Measurements from ENCODE around the gene SLC23A2.
"Not testable (repeated sequence)": the region's sequence is repeated elsewhere in the genome, so short reads cannot be mapped to it uniquely, and the experiment has no call there.

The SLC23A2 gene

GRCh38 chr20:4929686-4930397 is 71.5 kb downstream of the SLC23A2 start:
- DNase-seq = no peak

- DNase-seq = no peak
Observed at GRCh38 chr20:4926531-4927156, 74.7 kb downstream of the SLC23A2 start.

GRCh38 chr20:4925842-4926530 is 75.3 kb downstream of the SLC23A2 start:
- no peak for DNase-seq

GRCh38 chr20:4924446-4924845 is 76.9 kb downstream of the SLC23A2 start:
- DNase-seq = no peak

GRCh38 chr20:4924032-4924431 is 77.3 kb downstream of the SLC23A2 start:
- no peak for DNase-seq

- no peak for DNase-seq
Observed at GRCh38 chr20:4922186-4922585, 79.1 kb downstream of the SLC23A2 start.

GRCh38 chr20:4921271-4921670 is 80.0 kb downstream of the SLC23A2 start:
- not testable (repeated sequence) for DNase-seq

- no peak for DNase-seq
Observed at GRCh38 chr20:4920655-4921054, 80.7 kb downstream of the SLC23A2 start.

GRCh38 chr20:4920131-4920530 is 81.2 kb downstream of the SLC23A2 start:
- DNase-seq = no peak

GRCh38 chr20:4919047-4919704 is 82.1 kb downstream of the SLC23A2 start:
- DNase-seq = no peak

- DNase-seq = no peak
Observed at GRCh38 chr20:4918473-4918872, 82.8 kb downstream of the SLC23A2 start.

GRCh38 chr20:4916971-4917881 is 84.1 kb downstream of the SLC23A2 start:
- no peak for DNase-seq

GRCh38 chr20:4913147-4913546 is 88.2 kb downstream of the SLC23A2 start:
- DNase-seq = no peak

- peak in 1 of 5 donors; percentile 20 for DNase-seq
Observed at GRCh38 chr20:4912380-4913142, 88.7 kb downstream of the SLC23A2 start.

GRCh38 chr20:4910951-4911350 is 90.4 kb downstream of the SLC23A2 start:
- no peak for DNase-seq

- no peak for DNase-seq
Observed at GRCh38 chr20:4905613-4906012, 95.7 kb downstream of the SLC23A2 start.

- DNase-seq = no peak
Observed at GRCh38 chr20:4905195-4905594, 96.1 kb downstream of the SLC23A2 start.

GRCh38 chr20:4904127-4904860 is 97.0 kb downstream of the SLC23A2 start:
- DNase-seq = no peak

GRCh38 chr20:4902788-4903187 is 98.5 kb downstream of the SLC23A2 start:
- no peak for DNase-seq

- DNase-seq = no peak
Observed at GRCh38 chr20:4901031-4901818, 100.1 kb downstream of the SLC23A2 start.
